GM12878 (cell line): Measurements from ENCODE around the gene SLC3A2. TPM values are rescaled to one million over a fixed set of nuclear protein-coding genes. Genes with fewer than 3 reads are reported as not detected.

Experiments
- ATF7 ChIP-seq: fragments of 450-650 bp; IDR thresholded peaks from 2 replicates; pipeline ENCODE4 v1.6.1; 2016; ENCODE audit warnings: low read depth, mild to moderate bottlenecking
- BHLHE40 ChIP-seq, 2 experiments: fragments of 450-650 bp in 1 of 2; IDR thresholded peaks; 2 replicates each; pipeline ENCODE4 v1.6.1; 2011 to 2017; ENCODE audit warnings: low read depth in 2 of 2, borderline replicate concordance in 1 of 2, improper control_type of control experiment in 1 of 2, low read length in 1 of 2, mild to moderate bottlenecking in 1 of 2
- CBX5 ChIP-seq: sonication (generic); IDR thresholded peaks from 2 replicates; pipeline ENCODE4 v1.6.1; 2016; ENCODE audit warnings: low read depth, moderate library complexity, mild to moderate bottlenecking, inconsistent platforms
- CREB1 ChIP-seq: IDR thresholded peaks from 2 replicates; pipeline ENCODE4 v1.6.1; 2012; ENCODE audit warnings: low read depth, mild to moderate bottlenecking, inconsistent platforms
- GATAD2B ChIP-seq: fragments of 450-650 bp; conservative IDR thresholded peaks from 2 replicates; pipeline ENCODE4 v1.6.1; 2017; ENCODE audit warnings: low read depth, mild to moderate bottlenecking, moderate library complexity
- HDAC6 ChIP-seq: fragments of 200-600 bp; sonication (generic); IDR thresholded peaks from one replicate; pipeline ENCODE4 v1.8.0; 2017; ENCODE audit warnings: antibody characterized with exemption; ENCODE audit not compliant: unreplicated experiment
- NR2C1 ChIP-seq: fragments of 450-650 bp; IDR thresholded peaks from 2 replicates; pipeline ENCODE4 v1.6.1; 2017; ENCODE audit warnings: antibody characterized with exemption, mild to moderate bottlenecking, moderate library complexity
- NR2C2 ChIP-seq: IDR thresholded peaks from 2 replicates; pipeline ENCODE4 v1.6.1; 2011; ENCODE audit warnings: borderline replicate concordance, low read depth; ENCODE audit not compliant: control insufficient read depth, insufficient read length
- PBX3 ChIP-seq: IDR thresholded peaks from 2 replicates; pipeline ENCODE4 v1.6.1; 2011; ENCODE audit warnings: mild to moderate bottlenecking, low read depth, low read length, moderate library complexity; ENCODE audit not compliant: insufficient replicate concordance
- POLR2A ChIP-seq: IDR thresholded peaks from 2 replicates; pipeline ENCODE4 v1.6.1; 2011; ENCODE audit warnings: low read depth, mild to moderate bottlenecking, low read length
- RB1 ChIP-seq: fragments of 450-650 bp; formaldehyde crosslinking; IDR thresholded peaks from 2 replicates; pipeline ENCODE4 v1.6.1; 2017; ENCODE audit warnings: mild to moderate bottlenecking, borderline replicate concordance
- SMAD1 ChIP-seq: fragments of 450-650 bp; IDR thresholded peaks from 2 replicates; pipeline ENCODE4 v1.6.1; 2018; ENCODE audit warnings: mild to moderate bottlenecking, low read depth; ENCODE audit not compliant: partially characterized antibody
- SMARCA5 ChIP-seq: fragments of 450-650 bp; IDR thresholded peaks from 2 replicates; pipeline ENCODE4 v1.6.1; 2017; ENCODE audit warnings: mild to moderate bottlenecking
- SPI1 ChIP-seq: IDR thresholded peaks from 2 replicates; pipeline ENCODE4 v1.6.1; 2011; ENCODE audit warnings: low read depth, mild to moderate bottlenecking, low read length, moderate library complexity, borderline replicate concordance; ENCODE audit not compliant: insufficient read depth
- WRNIP1 ChIP-seq: IDR thresholded peaks from 2 replicates; pipeline ENCODE4 v1.6.1; 2011; ENCODE audit warnings: low read depth, low read length, improper control_type of control experiment, borderline replicate concordance
- ZNF217 ChIP-seq: fragments of 450-650 bp; IDR thresholded peaks from 2 replicates; pipeline ENCODE4 v1.6.1; 2017; ENCODE audit warnings: antibody characterized with exemption, mild to moderate bottlenecking
- ZNF592 ChIP-seq: fragments of 450-650 bp; IDR thresholded peaks from 2 replicates; pipeline ENCODE4 v1.6.1; 2017; ENCODE audit warnings: mild to moderate bottlenecking, moderate library complexity
- ZSCAN29 ChIP-seq: fragments of 450-650 bp; IDR thresholded peaks from 2 replicates; pipeline ENCODE4 v1.6.1; 2017; ENCODE audit warnings: mild to moderate bottlenecking, moderate library complexity
- polyA plus RNA-seq, 11 experiments: library from polyadenylated mRNA; depleted of rRNA in 4 of 11; unstranded in 6 of 11; stranded (reverse) in 5 of 11; fragments of >200 nt; fragmentation: Nextera tagmentation in 4 of 11; fragmentation: Illumina TruSeq in 1 of 11; extraction: Ambion mirVana in 4 of 11; extraction: Trizol in 1 of 11; gene quantifications; 1 replicate in 1 of 11; 2 replicates in 10 of 11; pipeline versions ENCODE4 v1.2.1 to v1.2.3, GENCODE V29; 2011 to 2016; ENCODE audit warnings: inconsistent platforms in 2 of 11, missing spikeins in 2 of 11, low read depth in 1 of 11
- total RNA-seq, 4 experiments: library from RNA; depleted of rRNA in 3 of 4; stranded (reverse); fragments of >200 nt in 3 of 4; fragmentation: Illumina TruSeq in 1 of 4; extraction: Trizol in 1 of 4; gene quantifications; 2 replicates each; pipeline versions ENCODE4 v1.2.1 to v1.2.3, GENCODE V29; 2013 to 2021
- TF ChIP-seq, protein P1 (sequence below): fragments of 450-650 bp; IDR thresholded peaks from 2 replicates; pipeline ENCODE4 v1.6.1; 2014; ENCODE audit warnings: mild to moderate bottlenecking
- TF ChIP-seq, protein P2 (sequence below): fragments of 450-650 bp; conservative IDR thresholded peaks from 2 replicates; pipeline ENCODE4 v1.6.1; 2017; ENCODE audit warnings: mild to moderate bottlenecking, moderate library complexity

The SLC3A2 gene
- total and polyA plus RNA-seq, 10 of the 15 experiments (the other 5 are each of a cell fraction or from before 2014, with no cell fraction given) = 6.9 to 158 (median 106) TPM

DNA sequence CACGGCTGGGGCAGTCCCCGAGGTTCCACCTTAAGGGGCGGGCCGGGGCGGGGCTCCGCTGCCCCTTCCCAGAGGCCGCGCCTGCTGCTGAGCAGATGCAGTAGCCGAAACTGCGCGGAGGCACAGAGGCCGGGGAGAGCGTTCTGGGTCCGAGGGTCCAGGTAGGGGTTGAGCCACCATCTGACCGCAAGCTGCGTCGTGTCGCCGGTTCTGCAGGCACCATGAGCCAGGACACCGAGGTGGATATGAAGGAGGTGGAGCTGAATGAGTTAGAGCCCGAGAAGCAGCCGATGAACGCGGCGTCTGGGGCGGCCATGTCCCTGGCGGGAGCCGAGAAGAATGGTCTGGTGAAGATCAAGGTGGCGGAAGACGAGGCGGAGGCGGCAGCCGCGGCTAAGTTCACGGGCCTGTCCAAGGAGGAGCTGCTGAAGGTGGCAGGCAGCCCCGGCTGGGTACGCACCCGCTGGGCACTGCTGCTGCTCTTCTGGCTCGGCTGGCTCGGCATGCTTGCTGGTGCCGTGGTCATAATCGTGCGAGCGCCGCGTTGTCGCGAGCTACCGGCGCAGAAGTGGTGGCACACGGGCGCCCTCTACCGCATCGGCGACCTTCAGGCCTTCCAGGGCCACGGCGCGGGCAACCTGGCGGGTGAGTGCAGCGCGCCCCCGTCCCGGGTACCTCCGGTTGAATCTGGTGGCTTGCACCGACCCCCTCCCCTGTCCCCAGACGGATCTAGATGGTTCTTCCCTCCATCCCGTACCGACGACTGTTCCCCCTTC, at the start of gene SLC3A2 (continued):
- TF ChIP-seq ZNF592 = peak; percentile 73; the same call in 1 of the 2 replicates
- TF ChIP-seq POLR2A = peak; percentile 94
- peak; percentile 45 for TF ChIP-seq HDAC6
- TF ChIP-seq GATAD2B = peak; percentile 88
- TF ChIP-seq, protein P1, sequence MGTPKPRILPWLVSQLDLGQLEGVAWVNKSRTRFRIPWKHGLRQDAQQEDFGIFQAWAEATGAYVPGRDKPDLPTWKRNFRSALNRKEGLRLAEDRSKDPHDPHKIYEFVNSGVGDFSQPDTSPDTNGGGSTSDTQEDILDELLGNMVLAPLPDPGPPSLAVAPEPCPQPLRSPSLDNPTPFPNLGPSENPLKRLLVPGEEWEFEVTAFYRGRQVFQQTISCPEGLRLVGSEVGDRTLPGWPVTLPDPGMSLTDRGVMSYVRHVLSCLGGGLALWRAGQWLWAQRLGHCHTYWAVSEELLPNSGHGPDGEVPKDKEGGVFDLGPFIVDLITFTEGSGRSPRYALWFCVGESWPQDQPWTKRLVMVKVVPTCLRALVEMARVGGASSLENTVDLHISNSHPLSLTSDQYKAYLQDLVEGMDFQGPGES = no peak
- no peak; the same call in 1 of the 2 replicates for TF ChIP-seq ATF7
- TF ChIP-seq ZSCAN29 = no peak
- TF ChIP-seq, protein P2, sequence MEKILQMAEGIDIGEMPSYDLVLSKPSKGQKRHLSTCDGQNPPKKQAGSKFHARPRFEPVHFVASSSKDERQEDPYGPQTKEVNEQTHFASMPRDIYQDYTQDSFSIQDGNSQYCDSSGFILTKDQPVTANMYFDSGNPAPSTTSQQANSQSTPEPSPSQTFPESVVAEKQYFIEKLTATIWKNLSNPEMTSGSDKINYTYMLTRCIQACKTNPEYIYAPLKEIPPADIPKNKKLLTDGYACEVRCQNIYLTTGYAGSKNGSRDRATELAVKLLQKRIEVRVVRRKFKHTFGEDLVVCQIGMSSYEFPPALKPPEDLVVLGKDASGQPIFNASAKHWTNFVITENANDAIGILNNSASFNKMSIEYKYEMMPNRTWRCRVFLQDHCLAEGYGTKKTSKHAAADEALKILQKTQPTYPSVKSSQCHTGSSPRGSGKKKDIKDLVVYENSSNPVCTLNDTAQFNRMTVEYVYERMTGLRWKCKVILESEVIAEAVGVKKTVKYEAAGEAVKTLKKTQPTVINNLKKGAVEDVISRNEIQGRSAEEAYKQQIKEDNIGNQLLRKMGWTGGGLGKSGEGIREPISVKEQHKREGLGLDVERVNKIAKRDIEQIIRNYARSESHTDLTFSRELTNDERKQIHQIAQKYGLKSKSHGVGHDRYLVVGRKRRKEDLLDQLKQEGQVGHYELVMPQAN = peak; percentile 87
- TF ChIP-seq CBX5 = no peak
- TF ChIP-seq SMARCA5 = peak; percentile 96
- TF ChIP-seq NR2C2 = no peak
- TF ChIP-seq RB1 = peak; percentile 75; the same call in 1 of the 2 replicates
- TF ChIP-seq SMAD1 = peak; percentile 73
- TF ChIP-seq PBX3 = no peak
- peak in 1 of 2 experiments; percentile 31; a peak in 2 of 4 replicates for TF ChIP-seq BHLHE40 (IDR thresholded peaks at IDR 0.05; ENCODE audit: borderline replicate concordance in 1 of 2, low read depth in 2 of 2, low read length in 1 of 2)
- no peak for TF ChIP-seq SPI1
- TF ChIP-seq WRNIP1 = no peak
- TF ChIP-seq ZNF217 = no peak
- TF ChIP-seq NR2C1 = no peak
- TF ChIP-seq CREB1 = peak; percentile 39; the same call in 1 of the 2 replicates
